NCI-H524 (cell line): ENCODE measurements around the gene NFILZ.
"Not testable (repeated sequence)": the region's sequence is repeated elsewhere in the genome, so short reads cannot be mapped to it uniquely, and the experiment has no call there.

Source experiments
- DNase-seq, 2 experiments: peaks; one replicate each; lab custom pipeline; 2025; lab: John Stamatoyannopoulos, UW

The NFILZ gene

DNA sequence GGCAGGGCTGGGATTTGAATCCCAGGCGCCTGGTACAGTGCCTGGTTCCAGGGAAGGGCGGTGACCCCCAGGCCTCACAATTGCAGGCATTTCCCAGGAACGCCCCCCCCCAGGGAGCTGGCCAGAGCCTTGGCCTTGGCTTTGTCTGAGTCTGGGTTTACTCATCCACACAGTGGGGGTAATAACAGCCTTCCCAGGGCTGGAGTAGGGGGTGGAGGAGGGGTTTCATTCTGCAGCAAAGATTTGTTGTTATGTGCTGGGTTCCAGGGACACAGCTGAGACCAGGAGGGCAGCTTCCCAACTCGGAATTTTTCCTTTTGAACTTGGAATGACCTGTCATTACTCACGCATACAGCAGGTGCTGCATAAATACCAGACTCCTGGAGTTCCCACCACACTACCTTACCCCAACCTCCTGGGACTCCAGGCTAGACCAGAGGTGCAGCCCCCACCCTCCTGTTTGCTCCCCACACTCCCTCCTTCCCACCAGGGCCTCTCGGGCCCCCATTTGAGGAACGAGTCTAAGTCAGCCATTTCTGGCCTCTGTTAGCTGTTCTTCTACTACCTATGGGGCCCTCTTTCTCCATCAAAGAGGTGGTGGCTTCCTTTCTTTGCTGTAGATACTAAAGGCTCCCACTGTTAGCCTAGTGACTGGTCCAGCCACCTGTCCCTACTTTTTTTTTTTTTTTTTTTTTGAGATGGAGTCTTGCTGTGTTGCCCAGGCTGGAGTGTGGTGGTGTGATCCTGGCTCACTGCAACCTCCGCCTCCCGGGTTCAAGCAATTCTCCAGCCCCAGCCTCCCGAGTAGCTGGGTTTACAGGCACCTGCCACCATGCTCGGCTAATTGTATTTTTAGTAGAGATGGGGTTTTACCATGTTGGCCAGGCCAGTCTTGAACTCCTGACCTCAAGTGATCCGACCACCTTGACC is 18.3 kb upstream of the NFILZ start:
- no peak for DNase-seq

DNA sequence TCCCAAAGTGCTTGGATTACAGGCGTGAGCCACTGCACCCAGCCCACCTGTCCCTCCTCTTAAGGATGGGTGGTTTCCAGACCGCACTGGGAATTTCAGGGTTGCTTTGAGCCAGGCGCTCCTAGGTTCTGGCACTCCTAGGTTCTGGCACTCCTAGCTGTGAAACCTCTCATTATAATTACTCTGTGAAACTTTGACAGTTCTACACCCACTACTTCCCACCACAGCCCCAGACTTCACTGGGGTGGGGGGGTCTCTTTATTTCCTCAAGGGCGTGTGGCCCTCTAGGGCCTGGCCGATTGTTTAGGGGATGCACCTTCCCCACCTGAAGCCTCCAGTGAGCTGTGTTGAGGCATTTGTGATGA is 17.6 kb upstream of the NFILZ start:
- DNase-seq = no peak

DNA sequence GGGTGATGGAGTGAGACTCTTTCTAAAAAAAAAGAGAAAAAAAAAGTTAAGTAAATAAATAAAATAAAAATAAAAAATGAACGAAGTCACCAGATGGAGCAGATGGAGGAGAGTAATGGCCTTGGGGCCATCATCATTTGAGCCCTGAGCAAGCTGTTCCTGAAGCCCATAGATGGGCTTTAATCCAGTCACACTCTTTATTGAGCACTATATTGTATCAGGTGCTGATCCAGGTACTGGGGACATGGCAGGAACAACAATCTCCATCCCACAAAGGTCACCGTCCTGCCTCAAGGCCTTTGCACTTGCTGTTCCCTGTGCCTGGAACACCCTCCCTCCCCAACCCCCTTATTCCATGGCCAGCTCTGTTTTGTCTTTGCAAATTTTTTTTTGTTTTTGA is 16.0 kb upstream of the NFILZ start:
- DNase-seq = no peak

DNA sequence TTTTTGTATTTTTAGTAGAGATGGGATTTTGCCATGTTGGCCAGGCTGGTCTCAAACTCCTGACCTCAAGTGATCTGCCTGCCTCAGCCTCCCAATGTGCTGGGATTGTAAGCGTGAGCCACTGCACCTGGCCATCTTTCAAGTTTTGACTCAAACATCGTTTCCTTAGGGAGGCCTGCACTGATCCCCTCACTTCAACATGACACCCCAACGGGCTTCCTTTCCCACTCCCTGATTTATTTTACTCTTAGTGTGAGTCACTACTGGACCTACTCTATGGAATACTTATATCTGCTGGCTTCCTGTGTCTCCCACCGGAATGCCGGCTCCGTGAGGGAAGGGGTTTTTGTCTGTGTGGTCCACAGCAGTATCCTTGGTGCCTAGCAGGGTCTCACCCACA is 15.4 kb upstream of the NFILZ start:
- DNase-seq = no peak

DNA sequence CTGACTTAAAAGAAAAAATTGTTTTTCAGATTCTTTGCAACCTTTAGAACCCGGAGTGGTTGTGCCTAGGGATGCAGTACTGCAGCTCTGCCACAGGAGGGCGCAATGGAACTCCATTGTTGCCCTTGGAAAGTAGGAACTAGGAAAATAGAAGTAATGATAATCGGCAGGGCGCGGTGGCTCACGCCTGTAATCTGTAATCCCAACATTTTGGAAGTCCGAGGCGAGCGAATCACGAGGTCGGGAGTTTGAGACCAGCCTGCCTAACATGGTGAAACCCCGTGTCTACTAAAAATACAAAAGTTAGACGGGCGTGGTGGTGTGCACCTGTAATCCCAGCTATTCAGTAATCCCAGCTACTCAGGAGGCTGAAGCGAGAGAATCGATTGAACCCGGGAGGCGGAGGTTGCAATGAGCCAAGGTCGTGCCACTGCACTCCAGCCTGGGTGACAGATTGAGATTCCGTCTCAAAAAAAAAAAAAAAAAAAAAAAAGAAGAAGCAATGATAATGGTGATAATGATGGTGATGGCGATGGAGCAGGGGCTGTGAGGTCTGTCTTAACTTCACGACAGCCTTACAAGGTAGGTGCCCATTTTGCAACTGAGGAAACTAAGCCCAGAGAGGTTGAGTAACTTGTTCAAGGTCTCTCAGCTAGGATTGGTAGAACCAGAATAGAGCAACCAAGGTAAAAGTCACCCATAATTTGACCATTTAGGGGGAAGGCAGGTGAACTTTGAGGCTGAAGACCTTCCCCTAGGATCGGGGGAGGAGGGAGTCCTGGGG is 14.4 kb upstream of the NFILZ start:
- DNase-seq = peak in 1 of 2 experiments; percentile 38

DNA sequence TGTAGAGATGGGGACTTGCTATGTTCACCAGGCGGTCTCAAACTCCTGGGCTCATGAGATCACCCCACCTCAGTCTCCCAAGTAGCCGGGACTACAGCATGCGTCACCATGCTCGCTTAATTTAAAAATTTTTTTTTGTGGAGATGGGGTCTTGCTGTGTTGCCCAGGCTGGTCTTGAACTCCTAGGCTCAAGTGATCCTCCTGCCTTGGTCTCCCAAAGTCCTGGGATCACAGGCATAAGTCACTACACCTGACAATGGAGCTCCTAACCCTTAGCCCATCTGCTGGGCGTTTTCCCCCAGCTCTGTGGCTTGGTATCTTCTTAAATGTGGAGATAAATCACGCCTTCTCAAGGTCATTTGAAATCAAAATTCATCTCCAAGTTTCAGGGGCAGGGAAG is 13.6 kb upstream of the NFILZ start:
- no peak for DNase-seq

DNA sequence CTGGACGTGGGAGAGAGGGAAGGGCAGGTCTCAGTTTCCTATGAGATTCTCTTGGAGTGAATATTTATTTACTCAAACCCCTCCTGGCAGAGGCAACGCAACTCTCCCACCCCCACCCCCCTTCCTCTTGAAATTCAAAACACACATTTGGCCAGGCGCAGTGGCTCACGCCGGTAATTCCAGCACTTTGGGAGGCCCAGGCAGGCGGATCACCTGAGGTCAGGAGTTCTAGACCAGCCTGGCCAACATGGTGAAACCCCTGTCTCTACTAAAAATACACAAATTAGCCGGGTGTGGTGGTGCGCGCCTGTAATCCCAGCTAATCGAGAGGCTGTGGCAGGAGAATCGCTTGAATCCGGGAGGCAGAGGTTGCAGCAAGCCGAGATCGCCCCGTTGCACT is 13.1 kb upstream of the NFILZ start:
- DNase-seq = not testable (repeated sequence)

DNA sequence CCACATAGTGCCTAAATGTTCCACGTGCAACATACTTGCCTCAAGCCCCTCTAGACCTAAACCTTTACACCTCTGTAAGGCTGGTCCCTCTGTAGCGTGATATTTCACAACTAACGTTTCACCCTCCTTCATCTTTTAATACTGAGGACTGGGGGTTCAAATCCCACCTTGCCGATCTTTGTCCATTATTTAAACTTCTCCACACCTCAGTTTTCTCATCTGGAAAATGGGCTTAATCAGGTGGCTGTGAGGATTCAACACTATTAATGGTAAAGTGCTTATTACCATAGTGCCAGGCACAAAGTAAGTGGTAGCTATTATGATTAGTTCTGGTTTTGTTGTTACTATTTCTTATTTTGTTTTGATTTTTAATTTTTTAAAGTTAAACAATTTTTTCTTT is 12.4 kb upstream of the NFILZ start:
- no peak for DNase-seq

DNA sequence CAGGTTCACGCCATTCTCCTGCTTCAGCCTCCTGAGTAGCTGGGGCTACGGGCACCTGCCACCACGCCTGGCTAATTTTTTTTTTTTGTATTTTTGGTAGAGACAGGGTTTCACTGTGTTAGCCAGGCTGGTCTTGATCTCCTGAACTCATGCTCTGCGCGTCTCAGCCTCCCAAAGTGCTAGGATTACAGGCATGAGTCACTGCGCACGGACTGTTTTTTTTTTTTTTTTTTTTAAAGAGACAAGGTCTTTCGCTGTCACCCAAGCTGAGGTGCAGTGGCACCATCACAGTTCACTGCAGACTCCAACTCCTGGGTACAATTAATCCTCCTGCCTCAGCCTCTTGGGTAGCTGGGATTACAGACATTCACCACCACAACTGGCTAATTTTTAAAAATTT is 11.7 kb upstream of the NFILZ start:
- DNase-seq = no peak

DNA sequence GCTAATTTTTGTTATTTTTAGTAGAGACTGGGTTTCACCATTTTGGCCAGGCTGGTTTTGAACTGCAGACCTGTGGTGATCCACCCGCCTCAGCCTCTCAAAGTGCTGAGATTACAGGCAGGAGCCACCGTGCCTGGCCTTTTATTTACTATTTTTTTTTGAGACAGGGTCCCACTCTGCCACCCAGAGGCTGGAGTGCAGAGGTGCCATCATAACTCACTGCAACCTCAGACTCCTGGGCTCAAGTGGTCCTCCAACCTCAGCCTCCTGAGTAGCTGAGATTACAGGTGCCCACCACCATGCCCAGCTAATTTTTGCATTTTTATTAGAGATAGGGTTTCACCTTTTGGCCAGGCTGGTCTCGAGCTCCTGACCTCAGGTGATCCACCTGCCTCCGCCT is 7.5 kb upstream of the NFILZ start:
- DNase-seq = not testable (repeated sequence)

DNA sequence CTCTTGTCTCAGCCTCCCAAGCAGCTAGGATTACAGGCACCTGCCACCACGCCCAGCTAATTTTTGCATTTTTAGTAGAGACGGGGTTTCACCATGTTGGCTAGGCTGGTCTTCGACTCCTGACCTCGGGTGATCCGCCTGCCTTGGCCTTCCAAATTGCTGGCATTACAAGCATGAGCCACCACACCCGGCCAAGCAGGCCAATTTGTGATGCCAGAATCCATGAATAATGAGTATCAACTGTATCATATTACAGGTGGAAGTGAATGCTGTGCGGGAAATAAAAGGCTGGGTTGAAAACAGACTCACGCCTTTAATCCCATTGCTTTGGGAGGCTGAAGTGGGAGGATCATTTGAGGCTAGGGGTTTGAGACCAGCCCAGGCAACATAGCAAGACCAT is 3.6 kb upstream of the NFILZ start:
- DNase-seq = no peak

DNA sequence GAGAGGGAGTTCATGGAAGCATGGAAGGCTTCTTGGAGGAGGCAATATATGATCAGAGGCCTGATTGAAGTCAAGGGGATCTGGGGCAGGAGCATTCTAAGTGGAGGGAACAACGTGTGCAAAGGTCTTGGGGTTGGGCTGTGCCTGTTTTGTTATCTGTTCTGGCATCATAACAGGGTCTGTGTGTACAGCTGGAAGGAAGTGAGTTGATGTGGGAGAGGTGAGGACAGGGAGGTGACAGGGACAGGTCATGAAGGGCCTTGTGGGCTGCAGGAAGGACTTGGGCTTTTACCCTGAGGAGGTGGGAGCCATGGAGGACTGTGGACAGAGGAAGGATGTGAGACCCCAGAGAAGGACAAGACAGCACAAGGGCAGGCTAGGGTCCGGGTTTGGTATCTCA is 1.2 kb upstream of the NFILZ start:
- DNase-seq = no peak

DNA sequence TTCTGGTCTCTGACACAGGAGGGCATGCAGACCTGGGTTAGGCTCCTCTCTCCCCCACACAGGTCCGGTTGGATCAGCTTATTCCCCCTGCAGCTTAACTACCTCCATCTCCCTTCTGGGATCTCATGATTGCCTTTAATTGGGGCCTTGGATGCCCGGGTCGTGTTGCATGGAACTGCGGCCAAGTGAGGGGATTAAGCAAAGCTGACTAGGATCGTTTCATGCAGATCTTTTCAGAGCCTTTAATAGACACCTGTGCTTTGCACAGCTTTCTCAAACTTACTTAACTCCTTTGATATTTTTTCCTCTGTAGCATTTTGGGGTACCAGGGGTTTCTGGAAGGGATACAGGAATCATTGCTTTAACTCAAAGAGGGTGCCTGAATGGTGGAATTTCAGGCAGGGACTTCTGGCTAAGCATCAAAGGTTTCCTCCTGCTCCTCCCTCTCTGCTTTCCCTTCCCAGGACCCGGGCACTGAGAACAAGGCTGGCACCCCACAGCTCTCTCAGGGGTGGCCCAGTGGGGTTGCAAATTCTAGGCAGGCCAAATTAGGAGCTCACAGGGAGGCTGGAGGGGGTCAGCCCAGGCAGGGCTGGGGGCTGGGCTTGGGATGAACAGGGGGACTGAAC is 477 bp downstream of the NFILZ start:
- no peak for DNase-seq

DNA sequence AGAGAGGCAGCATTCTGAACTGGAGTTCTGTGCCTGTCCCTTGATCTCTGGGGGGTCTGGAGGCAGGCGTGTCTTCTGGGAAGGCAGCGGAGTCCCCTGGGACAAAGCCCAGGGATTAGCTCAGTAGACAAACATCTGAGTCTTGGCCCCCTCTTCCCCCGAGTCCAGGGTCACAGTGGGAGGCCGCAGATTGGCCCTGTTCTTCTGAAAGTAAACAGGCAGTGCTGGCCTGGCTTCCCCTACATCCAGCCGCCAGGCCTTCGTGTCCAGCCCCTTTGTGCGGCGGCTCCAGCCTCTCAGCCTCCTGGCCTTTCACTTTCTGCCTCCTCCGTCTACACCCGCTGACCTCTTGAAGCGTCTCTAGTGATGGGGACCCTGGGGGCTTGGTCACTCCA is 989 bp downstream of the NFILZ start:
- no peak for DNase-seq

DNA sequence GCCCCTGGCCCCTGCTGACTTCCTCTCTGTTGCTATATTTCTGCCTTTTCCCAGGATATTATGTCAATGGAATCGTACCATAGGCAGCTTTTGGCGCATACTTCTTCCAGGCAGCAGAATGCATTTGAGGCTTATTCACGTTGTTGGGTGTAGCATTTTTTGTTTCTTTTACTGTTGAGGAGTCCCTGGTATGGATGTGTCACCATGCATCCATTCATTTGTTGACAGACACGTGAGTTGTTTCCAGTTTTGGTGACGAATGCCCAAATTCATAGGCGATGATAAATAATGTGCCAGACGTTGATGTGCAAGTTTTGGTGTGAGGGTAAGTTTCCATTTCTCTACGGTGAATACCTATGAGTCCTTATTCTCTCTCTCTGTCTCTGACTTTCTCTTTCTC is 5.0 kb downstream of the NFILZ start:
- no peak for DNase-seq

DNA sequence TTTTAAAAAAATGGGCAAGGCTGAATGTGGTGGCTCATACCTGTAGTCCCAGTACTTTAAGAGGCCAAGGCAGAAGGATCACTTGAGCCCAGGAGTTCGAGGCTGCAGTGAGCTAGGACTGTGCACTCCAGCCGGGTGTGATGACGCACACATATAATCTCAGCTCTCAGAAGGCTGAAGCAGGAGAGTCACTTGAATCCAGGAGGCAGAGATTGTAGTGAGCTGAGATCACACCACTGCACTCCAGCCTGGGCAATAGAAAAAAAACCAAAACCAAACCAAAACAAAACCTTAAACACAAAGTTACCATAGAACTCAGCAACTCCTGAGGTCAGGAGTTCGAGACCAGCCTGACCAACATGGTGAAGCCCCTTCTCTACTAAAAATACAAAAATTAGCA is 6.6 kb downstream of the NFILZ start:
- DNase-seq = not testable (repeated sequence)

DNA sequence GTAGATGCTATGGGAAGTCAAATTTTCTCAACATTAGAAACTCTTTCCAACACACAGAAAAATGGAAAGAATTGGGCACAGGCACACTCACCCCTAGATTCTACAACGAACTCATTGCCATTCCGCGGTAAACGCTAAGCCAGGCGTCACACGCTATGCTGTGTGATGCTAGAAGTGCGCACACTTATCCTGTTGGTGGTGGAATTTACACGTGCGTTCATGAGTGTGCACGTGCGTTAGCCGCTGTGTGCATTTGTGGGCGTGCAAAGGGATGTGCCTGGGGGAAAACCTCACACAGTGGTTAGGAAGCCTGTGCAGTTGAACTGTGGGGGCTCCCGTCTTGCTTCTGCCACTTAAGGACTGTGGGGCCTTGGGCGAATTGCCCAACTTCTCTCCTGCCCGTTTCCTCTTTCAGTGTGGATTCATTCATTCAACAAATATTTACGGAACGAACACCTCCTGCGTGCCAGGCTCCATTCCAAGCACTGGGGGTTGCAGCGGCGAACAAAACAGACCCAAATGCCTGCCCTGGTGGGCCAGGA is 7.7 kb downstream of the NFILZ start:
- no peak for DNase-seq

DNA sequence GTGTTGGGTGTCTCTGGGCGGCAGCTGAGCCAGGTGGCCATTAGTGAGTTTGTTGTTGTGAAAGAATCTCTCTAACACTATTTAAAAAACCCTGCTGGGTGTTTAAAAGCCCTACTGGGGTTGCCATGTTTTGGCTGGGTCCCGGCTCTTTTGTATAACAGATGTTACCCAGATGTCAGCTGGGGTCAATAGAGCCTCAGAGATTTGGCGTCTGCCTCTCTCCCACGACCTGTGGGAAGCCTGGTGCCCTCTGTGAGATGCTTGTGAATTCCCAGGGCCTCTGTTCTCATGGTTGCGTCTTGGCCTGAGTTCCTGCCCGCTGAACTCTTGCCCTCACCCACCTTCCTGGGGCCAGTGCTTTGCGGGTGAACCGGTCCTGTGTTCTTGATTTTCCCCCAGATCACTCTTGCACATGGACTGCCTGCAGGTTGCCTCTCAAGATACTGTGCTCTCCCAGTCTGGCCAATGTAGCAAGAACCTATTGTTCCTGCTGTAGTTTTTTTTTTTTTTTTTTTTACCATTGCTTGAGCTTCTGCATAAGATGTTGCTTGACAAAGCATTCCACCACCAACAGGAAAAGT is 9.5 kb downstream of the NFILZ start:
- no peak for DNase-seq

DNA sequence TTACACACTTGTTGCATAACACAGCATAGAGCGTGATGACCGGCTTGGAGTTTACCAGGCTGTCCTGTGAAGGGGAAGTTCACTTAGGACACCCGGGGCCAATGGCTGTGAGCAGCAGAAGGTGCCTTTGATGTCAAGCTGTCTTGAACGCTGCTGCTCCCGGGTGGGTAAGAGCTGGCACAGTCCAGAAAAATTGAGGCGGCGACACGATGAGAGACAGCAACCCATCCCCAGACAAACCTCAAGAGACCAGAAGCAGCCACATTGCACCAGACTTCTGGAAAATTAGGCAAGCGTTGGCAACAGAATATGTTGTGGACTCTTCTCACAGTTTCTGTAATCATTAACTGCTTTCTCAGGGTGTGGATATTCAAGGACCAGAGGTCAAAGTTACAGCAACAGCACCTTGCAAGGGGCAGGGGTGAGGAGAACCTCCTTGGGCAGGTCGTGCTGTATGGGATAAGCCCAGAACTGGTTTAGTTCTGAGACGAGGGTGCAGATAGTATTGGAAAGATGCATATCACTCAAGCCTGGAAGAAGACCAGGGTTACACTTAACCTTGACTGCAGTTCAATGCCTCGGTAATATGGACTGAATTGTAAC is 10.1 kb downstream of the NFILZ start:
- no peak for DNase-seq

DNA sequence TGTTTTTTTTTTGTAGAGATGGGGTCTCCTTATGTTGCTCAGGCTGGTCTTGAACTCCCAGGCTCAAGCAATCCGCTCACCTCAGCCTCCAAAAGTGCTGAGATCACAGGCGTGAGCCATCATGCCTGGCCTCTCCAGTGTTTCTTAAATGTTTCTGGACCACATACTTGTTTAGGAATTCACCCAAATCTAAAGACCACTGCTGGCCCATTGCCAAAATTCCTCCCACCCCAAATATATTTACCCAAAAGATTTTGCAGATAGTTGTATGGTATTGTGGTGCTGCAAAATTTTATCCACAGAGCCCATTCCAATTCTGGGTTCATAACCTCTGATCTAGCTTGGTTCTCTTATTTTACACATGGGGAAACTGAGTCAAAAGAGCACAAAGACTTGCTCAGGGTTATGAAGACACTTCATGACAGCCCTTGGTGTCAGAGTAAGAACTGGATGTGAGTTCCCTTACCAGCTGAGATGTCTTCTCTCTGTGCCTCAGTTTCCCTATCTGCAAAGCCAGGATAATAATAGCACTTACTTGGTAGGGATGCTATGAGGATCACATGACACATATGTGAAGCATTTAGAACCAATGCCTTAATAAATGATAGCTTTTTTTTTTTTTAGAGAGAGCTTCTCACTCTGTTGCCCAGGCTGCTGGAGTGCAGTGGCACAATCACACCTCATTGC is 10.9 kb downstream of the NFILZ start:
- DNase-seq = no peak

DNA sequence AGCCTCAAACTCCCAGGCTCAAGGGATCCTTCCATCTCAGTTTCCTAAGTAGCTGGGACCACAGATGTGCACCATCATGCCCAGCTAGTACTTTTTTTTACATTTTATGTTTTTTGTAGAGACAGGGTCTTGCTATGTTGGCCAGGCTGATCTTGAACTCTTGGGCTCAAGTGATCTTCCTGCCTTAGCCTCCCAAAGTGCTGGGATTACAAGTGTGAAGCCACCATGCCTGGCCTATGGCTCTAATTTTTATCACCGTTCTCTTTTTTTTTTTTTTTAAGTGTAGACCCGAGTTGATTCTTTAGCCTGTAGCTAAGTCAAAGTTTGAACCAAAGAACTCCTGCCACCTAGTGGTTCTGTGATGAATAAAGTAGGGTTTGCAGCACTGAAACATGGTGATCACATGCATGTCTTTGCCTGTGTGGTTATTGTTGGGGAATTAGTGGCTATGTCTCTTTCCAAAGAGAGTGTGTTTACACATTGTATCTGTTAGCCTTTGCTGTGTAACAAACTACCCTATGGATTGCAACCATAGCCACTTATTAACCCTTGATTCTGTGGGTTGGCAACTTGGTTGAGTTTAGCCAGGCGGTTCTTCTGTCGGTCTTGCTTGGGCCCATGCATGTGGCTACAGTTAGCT is 11.6 kb downstream of the NFILZ start:
- DNase-seq = peak in 1 of 2 experiments; percentile 9
